Measurements from ENCODE around the gene GMDS. TPM values are rescaled to one million over a fixed set of nuclear protein-coding genes. Genes with fewer than 3 reads are reported as not detected.

The GMDS gene
- total and polyA plus RNA-seq, 2 of the 4 experiments (the other 2 are of a cell fraction): 7.3 to 21.9 TPM

DNA sequence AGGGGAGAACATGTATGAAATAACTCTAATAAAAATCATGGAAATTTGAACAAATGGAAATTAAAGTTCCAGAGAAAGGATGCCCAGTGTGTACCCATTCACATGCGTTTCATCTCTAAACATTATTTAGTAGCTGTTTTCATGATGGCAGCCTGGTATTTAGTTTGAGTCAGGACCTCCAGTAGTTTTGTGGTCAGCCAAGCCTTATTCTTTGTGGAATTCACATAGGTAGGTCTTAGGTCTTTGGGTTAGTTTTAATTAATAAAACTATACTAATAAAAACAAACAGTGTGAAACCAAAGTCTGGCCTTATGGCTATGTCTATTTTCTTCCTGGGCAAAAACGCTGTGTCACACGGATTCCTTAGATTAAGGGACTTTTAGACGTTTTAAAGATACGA, 497.9 kb downstream of the GMDS start:
- TF ChIP-seq MAZ (IDR thresholded peaks at IDR 0.05; ENCODE audit: borderline replicate concordance, low read depth, low read length): no peak
- TF ChIP-seq RAD21 (IDR thresholded peaks at IDR 0.05; ENCODE audit: low read length): no peak
- no peak for TF ChIP-seq MAFK (IDR thresholded peaks at IDR 0.05; ENCODE audit: low read depth, low read length)
- no peak for TF ChIP-seq CTCF (conservative IDR thresholded peaks at IDR 0.05; ENCODE audit: low read depth, low read length)
- TF ChIP-seq RCOR1 (IDR thresholded peaks at IDR 0.05; ENCODE audit: insufficient replicate concordance, low read length): no peak
- TF ChIP-seq CHD1 (IDR thresholded peaks at IDR 0.05; ENCODE audit: low read depth, low read length): no peak
- no peak for TF ChIP-seq NFE2L2 (IDR thresholded peaks at IDR 0.05; ENCODE audit: low read depth, low read length)
- TF ChIP-seq SMC3 (IDR thresholded peaks at IDR 0.05; ENCODE audit: low read depth, low read length): no peak
- TF ChIP-seq, protein P1, sequence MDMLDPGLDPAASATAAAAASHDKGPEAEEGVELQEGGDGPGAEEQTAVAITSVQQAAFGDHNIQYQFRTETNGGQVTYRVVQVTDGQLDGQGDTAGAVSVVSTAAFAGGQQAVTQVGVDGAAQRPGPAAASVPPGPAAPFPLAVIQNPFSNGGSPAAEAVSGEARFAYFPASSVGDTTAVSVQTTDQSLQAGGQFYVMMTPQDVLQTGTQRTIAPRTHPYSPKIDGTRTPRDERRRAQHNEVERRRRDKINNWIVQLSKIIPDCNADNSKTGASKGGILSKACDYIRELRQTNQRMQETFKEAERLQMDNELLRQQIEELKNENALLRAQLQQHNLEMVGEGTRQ (IDR thresholded peaks at IDR 0.05; ENCODE audit: low read depth, low read length): no peak
- no peak for TF ChIP-seq MXI1 (IDR thresholded peaks at IDR 0.05; ENCODE audit: borderline replicate concordance, low read depth, low read length)
- TF ChIP-seq RFX5 (IDR thresholded peaks at IDR 0.05; ENCODE audit: low read depth, low read length): no peak
- no peak for TF ChIP-seq CEBPB (IDR thresholded peaks at IDR 0.05; ENCODE audit: low read depth, low read length)
- TF ChIP-seq, protein P2, sequence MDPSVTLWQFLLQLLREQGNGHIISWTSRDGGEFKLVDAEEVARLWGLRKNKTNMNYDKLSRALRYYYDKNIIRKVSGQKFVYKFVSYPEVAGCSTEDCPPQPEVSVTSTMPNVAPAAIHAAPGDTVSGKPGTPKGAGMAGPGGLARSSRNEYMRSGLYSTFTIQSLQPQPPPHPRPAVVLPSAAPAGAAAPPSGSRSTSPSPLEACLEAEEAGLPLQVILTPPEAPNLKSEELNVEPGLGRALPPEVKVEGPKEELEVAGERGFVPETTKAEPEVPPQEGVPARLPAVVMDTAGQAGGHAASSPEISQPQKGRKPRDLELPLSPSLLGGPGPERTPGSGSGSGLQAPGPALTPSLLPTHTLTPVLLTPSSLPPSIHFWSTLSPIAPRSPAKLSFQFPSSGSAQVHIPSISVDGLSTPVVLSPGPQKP (IDR thresholded peaks at IDR 0.05; ENCODE audit: borderline replicate concordance, low read depth, low read length): no peak
- Histone ChIP-seq H3K4me3 (ENCODE audit: insufficient read depth, low read depth, low read length) (no peak overlapping the region), H3K27me3 (ENCODE audit: control insufficient read depth, insufficient read depth, low read length) (no peaks in the 10 kb centered on the region), H3K9me3 (ENCODE audit: control insufficient read depth, insufficient read depth, low read length) (no peaks in the 10 kb centered on the region), H2AFZ (replicated peaks; ENCODE audit: low read length, poor library complexity) (no peak overlapping the region), H3K9ac (ENCODE audit: low read depth, low read length) (no peak overlapping the region), H3K23ac (ENCODE audit: low read depth, low read length) (no peak overlapping the region), H2BK20ac (ENCODE audit: low read depth, low read length) (no peak overlapping the region), H3K56ac (ENCODE audit: extremely low read depth, insufficient read depth, low read length) (no peak overlapping the region), H2AK5ac (ENCODE audit: low read depth, low read length) (no peak overlapping the region), H3K4me1 (ENCODE audit: control insufficient read depth, insufficient read depth, low read length) (0 out of 2 replicates have a peak, but pooled peaks cover 2% of the 10 kb centered on the region), H2AK9ac (replicated peaks; ENCODE audit: low read depth, low read length, poor library complexity) (no peak overlapping the region), H3K14ac (replicated peaks; ENCODE audit: low read depth, low read length) (no peak overlapping the region), H4K5ac (ENCODE audit: low read depth, low read length) (no peak overlapping the region), H2BK5ac (ENCODE audit: low read depth, low read length, poor library complexity, severe bottlenecking) (no peak overlapping the region), H3K79me1 (ENCODE audit: low read depth in 1 of 2, low read length in 2 of 2) (no peaks in the 10 kb centered on the region), H3K9me1 (ENCODE audit: insufficient read depth, low read length) (no peaks in the 10 kb centered on the region), H2BK120ac (ENCODE audit: low read depth, low read length) (no peak overlapping the region), H3K4me2 (ENCODE audit: low read depth, low read length) (no peak overlapping the region), H3K27ac (ENCODE audit: insufficient read depth, low read length) (no peak overlapping the region), H4K8ac (ENCODE audit: low read depth in 2 of 2, low read length in 2 of 2) (no peak overlapping the region), H4K91ac (ENCODE audit: insufficient read depth, low read depth, low read length) (no peak overlapping the region), H2BK15ac (ENCODE audit: low read depth, low read length) (no peak overlapping the region), H3K18ac (ENCODE audit: low read depth, low read length) (no peak overlapping the region), H3K36me3 (ENCODE audit: control insufficient read depth, insufficient read depth, low read length) (no peaks in the 10 kb centered on the region), H3K4ac (ENCODE audit: low read depth, low read length) (no peak overlapping the region), H4K20me1 (ENCODE audit: insufficient read depth, low read length) (no peaks in the 10 kb centered on the region)
- in situ Hi-C loops (cut with MboI; ENCODE audit: low sequenced_read_pairs) (no loop called here), dilution Hi-C loops (cut with HindIII; ENCODE audit: low sequenced_read_pairs, unreplicated experiment) (no loop called here), intact Hi-C loops (cut with micrococcal nuclease) (no loop called here)
- CTCF ChIA-PET: no interaction called here
- BruUV-seq (replicated peaks): no TSS peak
- ATAC-seq (ENCODE audit: low read depth) (no peak), DNase-seq (no peak)
- POLR2A ChIA-PET (ENCODE audit: unreplicated experiment): no interaction called here
- no CpG with 5 or more reads among the region's 5 CpGs for WGBS, 2 experiments (ENCODE audit: extremely low coverage in 2 of 2, insufficient read length in 1 of 2)
